ENCODE measurements around the gene SCUBE2. TPM values are rescaled to one million over a fixed set of nuclear protein-coding genes. Genes with fewer than 3 reads are reported as not detected.

Gene SCUBE2
- total and polyA plus RNA-seq, 12 donors: 1.9 to 47.6 (median 4.1) TPM

DNA sequence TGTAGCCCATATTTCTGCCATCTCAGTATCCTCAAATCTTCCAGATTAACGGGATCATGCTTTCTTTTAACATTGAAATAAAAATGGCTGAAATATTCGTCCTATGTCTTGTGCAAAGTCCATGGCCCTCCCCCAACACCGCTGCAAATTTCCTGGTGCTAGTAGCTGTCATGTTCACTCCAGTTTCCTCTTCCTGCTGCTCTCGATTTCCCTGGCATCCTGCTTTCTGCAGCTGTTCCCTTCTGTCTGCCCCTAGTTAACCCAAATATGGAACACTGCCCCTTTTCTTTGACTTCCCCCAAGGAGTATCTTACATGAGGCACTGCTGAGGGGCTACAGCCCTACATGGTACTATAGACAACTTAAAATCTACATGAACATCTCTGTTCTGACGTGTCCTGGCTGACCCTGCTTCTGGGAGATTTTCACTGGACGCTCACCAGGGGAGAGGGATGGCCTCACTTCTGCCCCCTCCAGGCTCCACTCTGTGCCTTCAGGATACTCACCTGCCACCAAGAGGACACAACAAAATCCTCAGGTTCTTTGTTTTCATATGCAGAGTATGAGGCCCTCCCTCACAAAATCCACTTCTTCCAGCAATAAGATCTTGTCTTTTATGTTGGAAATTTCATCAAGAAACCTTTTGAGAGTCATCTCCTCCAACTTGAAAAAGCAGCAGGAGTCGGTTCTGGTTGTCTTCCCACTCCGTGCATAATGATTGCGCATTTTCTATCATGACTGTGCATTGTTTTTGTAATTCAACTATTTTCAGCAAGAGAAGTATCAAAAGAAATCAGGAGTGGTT lies 29.5 kb upstream of the SCUBE2 start:
- 61 to 75% (median 71%) methylated on average over 9 of the region's 9 CpGs for WGBS, 4 donors
- H3K36me3 ChIP-seq (replicated peaks in 1 of 2): no peaks in the 10 kb centered on the region
- no peaks in the 10 kb centered on the region for H3K9me3 ChIP-seq (replicated peaks in 1 of 3)
- no peaks in the 10 kb centered on the region for H3K27me3 ChIP-seq
- TF ChIP-seq POLR2A (IDR thresholded peaks at IDR 0.05): no peak
- TF ChIP-seq, protein P1, sequence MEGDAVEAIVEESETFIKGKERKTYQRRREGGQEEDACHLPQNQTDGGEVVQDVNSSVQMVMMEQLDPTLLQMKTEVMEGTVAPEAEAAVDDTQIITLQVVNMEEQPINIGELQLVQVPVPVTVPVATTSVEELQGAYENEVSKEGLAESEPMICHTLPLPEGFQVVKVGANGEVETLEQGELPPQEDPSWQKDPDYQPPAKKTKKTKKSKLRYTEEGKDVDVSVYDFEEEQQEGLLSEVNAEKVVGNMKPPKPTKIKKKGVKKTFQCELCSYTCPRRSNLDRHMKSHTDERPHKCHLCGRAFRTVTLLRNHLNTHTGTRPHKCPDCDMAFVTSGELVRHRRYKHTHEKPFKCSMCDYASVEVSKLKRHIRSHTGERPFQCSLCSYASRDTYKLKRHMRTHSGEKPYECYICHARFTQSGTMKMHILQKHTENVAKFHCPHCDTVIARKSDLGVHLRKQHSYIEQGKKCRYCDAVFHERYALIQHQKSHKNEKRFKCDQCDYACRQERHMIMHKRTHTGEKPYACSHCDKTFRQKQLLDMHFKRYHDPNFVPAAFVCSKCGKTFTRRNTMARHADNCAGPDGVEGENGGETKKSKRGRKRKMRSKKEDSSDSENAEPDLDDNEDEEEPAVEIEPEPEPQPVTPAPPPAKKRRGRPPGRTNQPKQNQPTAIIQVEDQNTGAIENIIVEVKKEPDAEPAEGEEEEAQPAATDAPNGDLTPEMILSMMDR (IDR thresholded peaks at IDR 0.05): peak in 4 of 6 experiments; percentile 7 to 22 (median 18)
- intact Hi-C loops (cut with DNase I): no loop called here
- no peak overlapping the region for H3K4me3 ChIP-seq
- DNase-seq: no peak
- H3K4me1 ChIP-seq (replicated peaks in 1 of 2): no peaks in the 10 kb centered on the region
- no peak overlapping the region for H3K27ac ChIP-seq

DNA sequence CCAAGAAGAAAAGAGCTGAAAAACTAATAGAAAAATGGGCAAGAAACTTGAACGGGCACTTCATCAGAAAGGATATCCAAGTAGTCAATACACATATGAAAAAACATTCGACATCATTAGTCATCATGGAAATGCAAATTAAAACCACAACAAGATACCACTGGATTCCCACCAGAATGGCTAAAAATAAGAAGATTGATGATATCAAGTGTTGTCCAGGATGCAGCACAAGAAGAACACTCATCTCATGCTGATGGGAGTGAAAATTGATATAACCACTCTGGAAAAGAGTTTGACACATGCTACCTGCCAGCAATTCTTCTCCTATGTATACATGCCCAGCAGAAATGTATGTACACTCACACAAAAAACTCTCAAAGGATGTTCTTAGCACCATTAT lies 26.9 kb upstream of the SCUBE2 start:
- intact Hi-C loops (cut with DNase I): no loop called here
- 89 to 96% (median 94%) methylated on average over 2 of the region's 2 CpGs for WGBS, 4 donors

DNA sequence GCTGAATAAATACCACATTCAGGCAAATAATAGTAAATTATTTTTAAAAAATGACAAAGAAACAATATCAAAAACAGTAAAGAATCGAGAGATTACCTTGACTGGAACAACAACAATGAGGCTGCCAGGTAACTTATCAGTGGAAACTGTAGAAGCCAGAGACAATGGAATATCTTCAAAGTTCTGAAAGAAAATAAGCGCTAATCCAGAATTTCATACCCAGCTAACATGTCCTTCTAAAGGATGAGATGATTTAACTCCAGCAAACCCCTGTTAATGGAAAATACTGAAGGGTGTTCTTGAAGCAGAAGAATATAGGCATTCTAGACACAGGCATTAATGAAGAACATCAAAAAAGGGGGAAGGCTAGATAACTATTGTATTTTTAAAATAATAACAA lies 20.7 kb upstream of the SCUBE2 start:
- Histone ChIP-seq H3K27me3 (no peaks in the 10 kb centered on the region), H3K4me1 (replicated peaks in 1 of 2) (no peaks in the 10 kb centered on the region), H3K27ac (no peak overlapping the region), H3K9me3 (replicated peaks in 1 of 3) (no peaks in the 10 kb centered on the region), H3K36me3 (replicated peaks in 1 of 2) (no peaks in the 10 kb centered on the region), H3K4me3 (no peak overlapping the region)
- no peak for TF ChIP-seq POLR2A (IDR thresholded peaks at IDR 0.05)
- TF ChIP-seq, protein P1 (IDR thresholded peaks at IDR 0.05): no peak
- intact Hi-C loops (cut with DNase I): no loop called here
- no peak for DNase-seq
- WGBS, 4 donors: 86 to 95% (median 93%) methylated on average over 2 of the region's 2 CpGs

More for the DNA sequence above, 26.9 kb upstream of the SCUBE2 start:
- H3K27me3 ChIP-seq: no peaks in the 10 kb centered on the region
- no peak overlapping the region for H3K4me3 ChIP-seq
- H3K9me3 ChIP-seq (replicated peaks in 1 of 3): no peaks in the 10 kb centered on the region
- TF ChIP-seq, protein P1 (IDR thresholded peaks at IDR 0.05): no peak
- TF ChIP-seq POLR2A (IDR thresholded peaks at IDR 0.05): no peak
- no peaks in the 10 kb centered on the region for H3K4me1 ChIP-seq (replicated peaks in 1 of 2)
- H3K27ac ChIP-seq: no peak overlapping the region
- H3K36me3 ChIP-seq (replicated peaks in 1 of 2): no peaks in the 10 kb centered on the region
- DNase-seq: no peak

DNA sequence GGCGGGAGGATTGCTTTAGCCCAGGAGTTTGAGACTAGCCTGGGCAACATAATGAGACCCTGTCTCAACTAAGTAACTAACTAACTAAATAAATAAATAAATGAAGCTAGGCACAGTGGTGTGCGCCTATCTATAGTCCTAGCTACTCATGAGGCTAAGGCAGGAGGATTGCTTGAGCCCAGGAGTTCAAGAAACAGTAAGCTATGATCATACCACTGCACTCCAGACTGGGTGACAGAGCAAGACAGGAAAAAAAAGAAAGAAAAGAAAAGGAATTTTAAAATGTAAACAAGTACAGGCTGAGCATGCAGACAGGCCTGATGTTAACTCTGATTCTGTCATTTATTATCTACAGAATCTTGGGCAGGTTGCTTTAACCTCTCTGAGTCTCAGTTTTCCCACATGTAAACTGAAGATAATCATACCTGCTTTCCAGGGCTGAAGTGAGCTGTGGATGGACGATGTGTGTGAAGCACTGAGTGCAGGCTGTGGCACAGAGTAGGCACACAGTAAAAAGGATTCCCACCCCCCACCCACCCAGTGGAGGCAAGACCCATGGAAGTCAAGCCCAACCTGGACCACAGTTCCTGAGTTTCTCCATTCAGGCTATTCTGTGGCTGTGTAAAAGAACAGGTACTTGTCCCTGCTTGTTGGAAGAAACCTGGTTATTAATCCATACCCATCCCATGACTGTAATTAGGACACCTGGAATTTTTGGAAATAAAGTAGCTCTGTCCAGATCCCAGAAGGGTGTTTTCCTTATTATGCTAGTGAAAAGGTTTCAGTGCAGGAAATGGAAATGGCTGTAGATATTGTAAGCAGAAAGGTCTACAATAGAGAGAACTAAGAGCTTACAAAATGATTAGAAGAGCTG lies 18.7 kb upstream of the SCUBE2 start:
- no peaks in the 10 kb centered on the region for H3K36me3 ChIP-seq (replicated peaks in 1 of 2)
- H3K27me3 ChIP-seq: no peaks in the 10 kb centered on the region
- 87 to 97% (median 95%) methylated on average over 3 of the region's 3 CpGs for WGBS, 4 donors
- intact Hi-C loops (cut with DNase I): no loop called here
- no peak overlapping the region for H3K27ac ChIP-seq
- no peaks in the 10 kb centered on the region for H3K4me1 ChIP-seq (replicated peaks in 1 of 2)
- H3K4me3 ChIP-seq: no peak overlapping the region
- TF ChIP-seq, protein P1 (IDR thresholded peaks at IDR 0.05): no peak
- no peak for TF ChIP-seq POLR2A (IDR thresholded peaks at IDR 0.05)
- no peaks in the 10 kb centered on the region for H3K9me3 ChIP-seq (replicated peaks in 1 of 3)
- no peak for DNase-seq
